OCI-LY1 (cell line): ENCODE results near the gene NFIB.

Experiments
- H2AFZ ChIP-seq: fragments of 200-600 bp; sonication (generic), shearing (Covaris generic); 2 replicates; pipeline ENCODE4 v1.6.0; 2014; ENCODE audit warnings: antibody characterized with exemption, mild to moderate bottlenecking, low read length
- H3F3A ChIP-seq: fragments of 200-600 bp; sonication (generic), shearing (Covaris generic); 2 replicates; pipeline ENCODE4 v1.6.0; 2014; ENCODE audit warnings: mild to moderate bottlenecking, antibody characterized with exemption, low read length, moderate library complexity; ENCODE audit not compliant: insufficient read depth
- H3K27ac ChIP-seq: fragments of 200-600 bp; sonication (generic); 2 replicates; pipeline ENCODE4 v1.5.1; 2014; ENCODE audit warnings: low read length, mixed run types, mild to moderate bottlenecking, low read depth; ENCODE audit not compliant: poor library complexity, severe bottlenecking
- H3K27me3 ChIP-seq: fragments of 200-600 bp; sonication (generic); 2 replicates; pipeline ENCODE4 v1.6.0; 2014; ENCODE audit warnings: antibody characterized with exemption, mild to moderate bottlenecking, low read length, moderate library complexity; ENCODE audit not compliant: insufficient read depth
- H3K36me3 ChIP-seq: fragments of 200-600 bp; sonication (generic); 2 replicates; pipeline ENCODE4 v1.6.1; 2014; ENCODE audit warnings: mild to moderate bottlenecking, antibody characterized with exemption, low read length, moderate library complexity, mixed read lengths; ENCODE audit not compliant: insufficient read depth
- H3K4me1 ChIP-seq: fragments of 200-600 bp; sonication (generic); 2 replicates; pipeline ENCODE4 v1.5.1; 2014; ENCODE audit warnings: mild to moderate bottlenecking, low read length, moderate library complexity; ENCODE audit not compliant: insufficient read depth, severe bottlenecking
- H3K4me2 ChIP-seq: fragments of 200-600 bp; sonication (generic), shearing (Covaris generic); 2 replicates; pipeline ENCODE4 v1.6.1; 2014; ENCODE audit warnings: low read length
- H3K4me3 ChIP-seq: fragments of 200-600 bp; sonication (generic); 2 replicates; pipeline ENCODE4 v1.5.1; 2014; ENCODE audit warnings: low read length, low read depth, mild to moderate bottlenecking, mixed read lengths; ENCODE audit not compliant: poor library complexity, severe bottlenecking
- H3K79me2 ChIP-seq: fragments of 200-600 bp; shearing (Covaris generic); 2 replicates; pipeline ENCODE4 v1.6.1; 2016; ENCODE audit warnings: mixed run types, low read length, mixed read lengths; ENCODE audit not compliant: insufficient read depth
- H3K9ac ChIP-seq: fragments of 200-600 bp; sonication (generic), shearing (Covaris generic); 2 replicates; pipeline ENCODE4 v1.6.1; 2014; ENCODE audit warnings: mild to moderate bottlenecking, low read length, mixed read lengths
- H3K9me2 ChIP-seq: fragments of 200-600 bp; sonication (generic), shearing (Covaris generic); 2 replicates; pipeline ENCODE4 v1.6.1; 2014; ENCODE audit warnings: low read depth, mild to moderate bottlenecking, low read length, mixed read lengths
- H3K9me3 ChIP-seq: fragments of 200-600 bp; shearing (Covaris generic); 2 replicates; pipeline ENCODE4 v1.6.1; 2014; ENCODE audit warnings: low read length, mixed read lengths
- H4K20me1 ChIP-seq: fragments of 200-600 bp; sonication (generic), shearing (Covaris generic); 2 replicates; pipeline ENCODE4 v1.6.0; 2016; ENCODE audit warnings: mild to moderate bottlenecking, low read length; ENCODE audit not compliant: insufficient read depth
- CTCF ChIP-seq: fragments of 200-600 bp; sonication (generic), shearing (Covaris generic); IDR thresholded peaks from 2 replicates; pipeline ENCODE4 v1.5.1; 2017; ENCODE audit warnings: mild to moderate bottlenecking, antibody characterized with exemption, low read length, moderate library complexity, mixed read lengths
- EZH2 ChIP-seq: fragments of 200-600 bp; sonication (generic), shearing (Covaris generic); IDR thresholded peaks from 2 replicates; pipeline ENCODE4 v1.8.0; 2017; ENCODE audit warnings: borderline replicate concordance, mixed run types, mild to moderate bottlenecking, antibody characterized with exemption, low read length, moderate library complexity, mixed read lengths

NFIB gene

GRCh38 chr9:14278291-14278721 is 35.6 kb downstream of the NFIB start:
- TF ChIP-seq CTCF (no peak), EZH2 (no peak)
- Histone ChIP-seq H3K4me2 (no peak overlapping the region), H3K4me3 (no peak overlapping the region)

GRCh38 chr9:14277761-14278160 is 36.2 kb downstream of the NFIB start:
- Histone ChIP-seq H3K9me3 (no peaks in the 10 kb centered on the region), H2AFZ (no peak overlapping the region), H3K79me2 (no peaks in the 10 kb centered on the region), H3F3A (no peaks in the 10 kb centered on the region), H3K9me2 (no peaks in the 10 kb centered on the region), H3K9ac (no peak overlapping the region), H3K4me2 (no peak overlapping the region), H3K27me3 (no peaks in the 10 kb centered on the region), H4K20me1 (no peaks in the 10 kb centered on the region), H3K36me3 (no peaks in the 10 kb centered on the region), H3K27ac (no peak overlapping the region), H3K4me3 (no peak overlapping the region), H3K4me1 (peaks cover 32% of the 10 kb centered on the region)
- TF ChIP-seq EZH2 (no peak), CTCF (no peak)

More at GRCh38 chr9:14278291-14278721, 35.6 kb downstream of the NFIB start:
- Histone ChIP-seq H3K4me1 (peaks cover 29% of the 10 kb centered on the region), H3F3A (no peaks in the 10 kb centered on the region), H3K9me2 (no peaks in the 10 kb centered on the region), H3K27ac (no peak overlapping the region), H2AFZ (no peak overlapping the region), H3K36me3 (no peaks in the 10 kb centered on the region), H3K27me3 (no peaks in the 10 kb centered on the region), H4K20me1 (no peaks in the 10 kb centered on the region), H3K79me2 (no peaks in the 10 kb centered on the region), H3K9me3 (no peaks in the 10 kb centered on the region), H3K9ac (no peak overlapping the region)

- Histone ChIP-seq H3K27me3 (no peaks in the 10 kb centered on the region), H3K4me3 (no peak overlapping the region), H3F3A (no peaks in the 10 kb centered on the region), H3K79me2 (no peaks in the 10 kb centered on the region), H3K36me3 (no peaks in the 10 kb centered on the region), H3K4me1 (peaks cover 32% of the 10 kb centered on the region), H3K9me2 (no peaks in the 10 kb centered on the region), H3K4me2 (no peak overlapping the region), H2AFZ (no peak overlapping the region), H3K9ac (no peak overlapping the region), H3K9me3 (no peaks in the 10 kb centered on the region), H4K20me1 (no peaks in the 10 kb centered on the region), H3K27ac (no peak overlapping the region)
- no peak for TF ChIP-seq EZH2
- TF ChIP-seq CTCF = no peak
These were observed 36.7 kb downstream of the NFIB start for GRCh38 chr9:14277244-14277643.
